Spleen (tissue), 7 donors: Measurements from ENCODE around the gene COL5A1.

Experiments used
- CTCF ChIP-seq, 11 experiments: fragments of 200-600 bp in 7 of 11; fragments of 450-650 bp in 4 of 11; sonication (generic) in 4 of 11; IDR thresholded peaks in 8 of 11; conservative IDR thresholded peaks in 3 of 11; 1 replicate in 7 of 11; 2 replicates in 4 of 11; pipeline versions ENCODE4 v1.4.0 to v1.8.0; 2016 to 2021; ENCODE audit warnings: antibody characterized with exemption in 11 of 11, inconsistent platforms in 4 of 11, mild to moderate bottlenecking in 1 of 11
- POLR2A ChIP-seq, 3 donors: fragments of 450-650 bp; IDR thresholded peaks; one replicate each; pipeline ENCODE4 v1.5.1; 2017; ENCODE audit warnings: antibody characterized with exemption in 3 of 3, mild to moderate bottlenecking in 1 of 3
- POLR2AphosphoS5 ChIP-seq, 3 donors: sonication (generic); formaldehyde crosslinking; IDR thresholded peaks; one replicate each; pipeline ENCODE4 v1.5.1; 2017; ENCODE audit warnings: antibody characterized with exemption in 3 of 3
- donor health status: DM: no; HTN: no; CAD: no; lungs with moderate emphysema.
- donor health status: DM: no; HTN: no; CAD: no.
- donor health status: DM: no; HTN: no; CAD: no.

DNA sequence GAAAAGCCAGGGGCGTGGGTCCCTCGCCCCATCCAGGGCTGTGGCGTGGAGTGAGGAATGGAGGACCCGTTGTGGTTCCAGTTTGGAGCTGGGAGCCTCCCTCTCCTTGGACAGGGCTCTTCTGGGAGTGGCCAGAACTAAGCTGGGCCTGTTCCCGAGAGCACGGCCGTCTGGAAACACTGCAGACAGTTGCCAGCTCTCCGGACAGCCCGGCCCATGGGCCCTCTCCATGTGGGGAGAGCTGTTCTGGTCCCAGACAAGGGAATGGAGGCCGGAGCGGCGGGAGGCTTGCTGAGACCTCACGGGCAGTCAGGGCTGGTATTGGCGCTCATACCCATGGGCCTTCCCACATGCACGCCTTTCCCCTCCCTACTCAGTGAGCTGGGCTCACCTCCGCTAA, 193.8 kb downstream of the COL5A1 start:
- no peak for TF ChIP-seq CTCF (IDR thresholded peaks at IDR 0.05 in 8 of 11, conservative IDR thresholded peaks at IDR 0.05 in 3 of 11)
- no peak for TF ChIP-seq POLR2A (IDR thresholded peaks at IDR 0.05)
- no peak for TF ChIP-seq POLR2AphosphoS5 (IDR thresholded peaks at IDR 0.05)
